PFSK-1 (cell line): Measurements from ENCODE around the gene MCEE.

ENCODE experiments used
- FOXP2 ChIP-seq: optimal IDR thresholded peaks from 2 replicates; pipeline ENCODE3; 2011; ENCODE audit warnings: borderline replicate concordance, control low read depth, inconsistent platforms; ENCODE audit not compliant: insufficient read depth; ENCODE audit errors: extremely low read length, extremely low read depth
- POLR2AphosphoS5 ChIP-seq: IDR thresholded peaks from 2 replicates; pipeline ENCODE4 v1.6.1; 2012; ENCODE audit warnings: low read depth, mild to moderate bottlenecking, control low read depth, low read length, moderate library complexity
- SIN3A ChIP-seq: IDR thresholded peaks from 2 replicates; pipeline ENCODE4 v1.6.1; 2012; ENCODE audit warnings: mild to moderate bottlenecking, low read length, moderate library complexity, borderline replicate concordance; ENCODE audit not compliant: insufficient read depth
- TAF1 ChIP-seq: IDR thresholded peaks from 2 replicates; pipeline ENCODE4 v1.6.1; 2012; ENCODE audit warnings: low read length, control low read depth, borderline replicate concordance; ENCODE audit not compliant: insufficient read depth
- TF ChIP-seq, protein P1 (sequence below), 2 experiments: IDR thresholded peaks; 2 replicates each; pipeline versions ENCODE4 v1.6.1 to v1.8.0; 2011 to 2012; ENCODE audit warnings: low read depth in 2 of 2, low read length in 2 of 2, control low read depth in 1 of 2, inconsistent platforms in 1 of 2, mild to moderate bottlenecking in 1 of 2, moderate library complexity in 1 of 2; ENCODE audit not compliant: insufficient read depth in 1 of 2

DNA sequence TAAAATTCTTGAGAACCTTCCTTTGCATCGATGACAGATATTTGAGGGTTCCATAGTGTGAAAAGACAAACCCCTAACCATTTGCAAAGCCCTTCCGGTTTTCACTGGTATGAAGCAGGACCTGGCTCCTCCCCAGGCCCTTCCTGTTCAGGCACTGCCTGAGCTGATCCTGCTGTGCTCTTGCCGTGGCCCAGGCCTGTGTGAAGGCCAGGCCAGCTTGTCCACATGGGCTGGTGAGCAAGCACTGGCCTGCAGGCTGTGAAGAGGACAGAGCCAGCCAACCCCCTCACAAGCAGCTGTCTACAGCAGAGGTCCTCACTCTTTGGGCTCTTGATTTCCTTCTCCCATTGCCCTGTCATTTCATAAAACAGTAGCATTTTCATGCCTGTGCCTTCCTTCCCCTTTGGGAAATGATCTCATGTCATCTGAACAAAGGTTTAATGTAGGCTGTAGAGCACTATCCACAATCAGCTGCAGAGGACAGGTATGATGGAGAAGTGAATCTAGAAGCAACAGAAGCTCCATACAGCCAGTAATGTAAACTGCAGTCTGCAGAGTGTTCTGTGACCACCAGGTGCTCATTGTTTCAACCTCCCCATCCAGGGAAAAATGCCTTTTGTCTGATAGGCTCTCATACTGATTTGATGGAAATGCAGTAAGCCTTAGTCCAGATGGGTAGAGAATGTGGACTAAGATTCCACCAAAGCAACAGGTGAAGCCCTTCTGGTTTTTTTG, 20.2 kb upstream of the MCEE start:
- TF ChIP-seq, protein P1, sequence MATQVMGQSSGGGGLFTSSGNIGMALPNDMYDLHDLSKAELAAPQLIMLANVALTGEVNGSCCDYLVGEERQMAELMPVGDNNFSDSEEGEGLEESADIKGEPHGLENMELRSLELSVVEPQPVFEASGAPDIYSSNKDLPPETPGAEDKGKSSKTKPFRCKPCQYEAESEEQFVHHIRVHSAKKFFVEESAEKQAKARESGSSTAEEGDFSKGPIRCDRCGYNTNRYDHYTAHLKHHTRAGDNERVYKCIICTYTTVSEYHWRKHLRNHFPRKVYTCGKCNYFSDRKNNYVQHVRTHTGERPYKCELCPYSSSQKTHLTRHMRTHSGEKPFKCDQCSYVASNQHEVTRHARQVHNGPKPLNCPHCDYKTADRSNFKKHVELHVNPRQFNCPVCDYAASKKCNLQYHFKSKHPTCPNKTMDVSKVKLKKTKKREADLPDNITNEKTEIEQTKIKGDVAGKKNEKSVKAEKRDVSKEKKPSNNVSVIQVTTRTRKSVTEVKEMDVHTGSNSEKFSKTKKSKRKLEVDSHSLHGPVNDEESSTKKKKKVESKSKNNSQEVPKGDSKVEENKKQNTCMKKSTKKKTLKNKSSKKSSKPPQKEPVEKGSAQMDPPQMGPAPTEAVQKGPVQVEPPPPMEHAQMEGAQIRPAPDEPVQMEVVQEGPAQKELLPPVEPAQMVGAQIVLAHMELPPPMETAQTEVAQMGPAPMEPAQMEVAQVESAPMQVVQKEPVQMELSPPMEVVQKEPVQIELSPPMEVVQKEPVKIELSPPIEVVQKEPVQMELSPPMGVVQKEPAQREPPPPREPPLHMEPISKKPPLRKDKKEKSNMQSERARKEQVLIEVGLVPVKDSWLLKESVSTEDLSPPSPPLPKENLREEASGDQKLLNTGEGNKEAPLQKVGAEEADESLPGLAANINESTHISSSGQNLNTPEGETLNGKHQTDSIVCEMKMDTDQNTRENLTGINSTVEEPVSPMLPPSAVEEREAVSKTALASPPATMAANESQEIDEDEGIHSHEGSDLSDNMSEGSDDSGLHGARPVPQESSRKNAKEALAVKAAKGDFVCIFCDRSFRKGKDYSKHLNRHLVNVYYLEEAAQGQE (IDR thresholded peaks at IDR 0.05; ENCODE audit: insufficient read depth in 1 of 2, low read depth in 2 of 2, low read length in 2 of 2) = no peak
- TF ChIP-seq TAF1 (no peak), POLR2AphosphoS5 (no peak), SIN3A (no peak), FOXP2 (no peak)
